H9 (cell line): Measurements from ENCODE around the gene GNA12. TPM values are rescaled to one million over a fixed set of nuclear protein-coding genes. Genes with fewer than 3 reads are reported as not detected.
A peak's percentile ranks its signal among the peaks of the same experiment; 100 is the strongest.

Experiments used
- DNase-seq: peaks from one replicate; pipeline ENCODE4 v3.0.0-alpha.2; 2017
- H2AFZ ChIP-seq: one replicate; pipeline ENCODE4 v1.6.1; 2013; ENCODE audit warnings: mild to moderate bottlenecking, low read length, control low read depth, moderate library complexity
- H2AK5ac ChIP-seq: 2 replicates; pipeline ENCODE4 v1.6.1; 2013; ENCODE audit warnings: low read length, control low read depth, mixed read lengths; ENCODE audit not compliant: insufficient read length
- H2BK120ac ChIP-seq: one replicate; pipeline ENCODE4 v1.6.1; 2013; ENCODE audit warnings: low read depth, mild to moderate bottlenecking, low read length, control low read depth, inconsistent platforms; ENCODE audit not compliant: poor library complexity, severe bottlenecking
- H2BK12ac ChIP-seq: 2 replicates; pipeline ENCODE4 v1.6.1; 2013; ENCODE audit warnings: low read length, control low read depth, mixed read lengths, low read depth; ENCODE audit not compliant: insufficient read length
- H2BK15ac ChIP-seq: 2 replicates; pipeline ENCODE4 v1.6.1; 2013; ENCODE audit warnings: low read depth, low read length, control low read depth
- H2BK20ac ChIP-seq: one replicate; pipeline ENCODE4 v1.6.1; 2013; ENCODE audit warnings: low read depth, mild to moderate bottlenecking, low read length, control low read depth, inconsistent platforms; ENCODE audit not compliant: poor library complexity, severe bottlenecking
- H2BK5ac ChIP-seq: 2 replicates; pipeline ENCODE4 v1.6.1; 2013; ENCODE audit warnings: low read length, control low read depth, mixed read lengths; ENCODE audit not compliant: insufficient read length
- H3K14ac ChIP-seq: 2 replicates; pipeline ENCODE4 v1.6.1; 2013; ENCODE audit warnings: low read length, control low read depth; ENCODE audit not compliant: insufficient read depth
- H3K18ac ChIP-seq: 2 replicates; pipeline ENCODE4 v1.6.1; 2013; ENCODE audit warnings: low read depth, mild to moderate bottlenecking, mixed read lengths, low read length, control low read depth; ENCODE audit not compliant: insufficient read length
- H3K23ac ChIP-seq: 2 replicates; pipeline ENCODE4 v1.6.1; 2013; ENCODE audit warnings: low read length, control low read depth, mixed read lengths, low read depth; ENCODE audit not compliant: insufficient read length
- H3K23me2 ChIP-seq: 2 replicates; pipeline ENCODE4 v1.6.1; 2013; ENCODE audit warnings: low read depth, mild to moderate bottlenecking, mixed read lengths, low read length, control low read depth; ENCODE audit not compliant: insufficient read length, poor library complexity, severe bottlenecking
- H3K27ac ChIP-seq: 2 replicates; pipeline ENCODE4 v1.5.1; 2013; ENCODE audit warnings: low read length, control low read depth, mixed read lengths, low read depth; ENCODE audit not compliant: insufficient read length
- H3K27me3 ChIP-seq: 2 replicates; pipeline ENCODE4 v1.6.1; 2013; ENCODE audit warnings: low read length, control low read depth, inconsistent platforms; ENCODE audit not compliant: insufficient read depth
- H3K4ac ChIP-seq: 2 replicates; pipeline ENCODE4 v1.6.1; 2013; ENCODE audit warnings: low read depth, mild to moderate bottlenecking, control low read depth, inconsistent platforms, low read length, moderate library complexity
- H3K4me1 ChIP-seq: 2 replicates; pipeline ENCODE4 v1.6.1; 2013; ENCODE audit warnings: low read length, control low read depth, inconsistent platforms; ENCODE audit not compliant: insufficient read depth
- H3K4me2 ChIP-seq: 2 replicates; pipeline ENCODE4 v1.6.1; 2013; ENCODE audit warnings: low read length, control low read depth, mixed read lengths; ENCODE audit not compliant: insufficient read length, insufficient read depth
- H3K56ac ChIP-seq: 2 replicates; pipeline ENCODE4 v1.6.1; 2013; ENCODE audit warnings: low read depth, mild to moderate bottlenecking, mixed read lengths, low read length, control low read depth; ENCODE audit not compliant: insufficient read length
- H3K79me1 ChIP-seq: 2 replicates; pipeline ENCODE4 v1.6.1; 2013; ENCODE audit warnings: low read depth, mild to moderate bottlenecking, moderate library complexity, low read length, control low read depth, inconsistent platforms; ENCODE audit not compliant: insufficient read depth, poor library complexity, severe bottlenecking
- H3K79me2 ChIP-seq: 2 replicates; pipeline ENCODE4 v1.6.1; 2013; ENCODE audit warnings: low read length, control low read depth, inconsistent platforms; ENCODE audit not compliant: insufficient read depth
- H3K9ac ChIP-seq: 2 replicates; pipeline ENCODE4 v1.6.1; 2013; ENCODE audit warnings: low read length, control low read depth, mixed read lengths; ENCODE audit not compliant: insufficient read length; ENCODE audit errors: extremely low read depth
- H3K9me3 ChIP-seq: one replicate; pipeline ENCODE4 v1.6.1; 2013; ENCODE audit warnings: low read depth, low read length, inconsistent platforms; ENCODE audit not compliant: control insufficient read depth
- H3T11ph ChIP-seq: one replicate; pipeline ENCODE4 v1.6.1; 2013; ENCODE audit warnings: mild to moderate bottlenecking, low read length, control low read depth, inconsistent platforms
- H4K20me1 ChIP-seq: one replicate; pipeline ENCODE4 v1.6.1; 2013; ENCODE audit not compliant: control insufficient read depth, insufficient read length, insufficient read depth
- H4K5ac ChIP-seq: 2 replicates; pipeline ENCODE4 v1.6.1; 2013; ENCODE audit warnings: low read depth, mild to moderate bottlenecking, mixed read lengths, low read length, control low read depth; ENCODE audit not compliant: insufficient read length
- H4K8ac ChIP-seq: replicated peaks from 2 replicates; pipeline ENCODE4 v1.6.1; 2013; ENCODE audit warnings: low read length, control low read depth, mixed read lengths, low read depth; ENCODE audit not compliant: insufficient read length
- H4K91ac ChIP-seq: 2 replicates; pipeline ENCODE4 v1.6.1; 2013; ENCODE audit warnings: low read depth, mild to moderate bottlenecking, moderate library complexity, mixed read lengths, low read length, control low read depth; ENCODE audit not compliant: insufficient read length
- H3K27ac Mint-ChIP-seq, 3 experiments: 2 replicates in 2 of 3; 3 replicates in 1 of 3; pipeline ENCODE4 v1.8.0; 2020 to 2021; ENCODE audit warnings: mixed read lengths in 3 of 3, mild to moderate bottlenecking in 1 of 3, moderate library complexity in 1 of 3
- H3K27me3 Mint-ChIP-seq: 2 replicates; pipeline ENCODE4 v1.8.0; 2021; ENCODE audit warnings: low read depth, mild to moderate bottlenecking, moderate library complexity, mixed read lengths
- H3K36me3 Mint-ChIP-seq, 3 experiments: 2 replicates in 2 of 3; 3 replicates in 1 of 3; pipeline ENCODE4 v1.8.0; 2020 to 2021; ENCODE audit warnings: low read depth in 3 of 3, mixed read lengths in 3 of 3; ENCODE audit not compliant: insufficient read depth in 1 of 3
- H3K4me1 Mint-ChIP-seq, 2 experiments: 2 replicates each; pipeline ENCODE4 v1.8.0; 2020; ENCODE audit warnings: mixed read lengths in 2 of 2
- H3K4me3 Mint-ChIP-seq, 2 experiments: 2 replicates in 1 of 2; 3 replicates in 1 of 2; pipeline ENCODE4 v1.8.0; 2020 to 2021; ENCODE audit warnings: mild to moderate bottlenecking in 2 of 2, mixed read lengths in 2 of 2, moderate library complexity in 1 of 2
- H3K9me3 Mint-ChIP-seq, 2 experiments: 2 replicates in 1 of 2; 3 replicates in 1 of 2; pipeline ENCODE4 v1.8.0; 2020; ENCODE audit warnings: mild to moderate bottlenecking in 2 of 2, mixed read lengths in 2 of 2, moderate library complexity in 1 of 2
- WGBS: extraction: QIAGEN DNeasy Blood & Tissue Kit; methylation state at CpG from one replicate; pipeline ENCODE4 v1.1.7; 2013; ENCODE audit warnings: missing lambda C conversion rate, low lambda C conversion rate, mixed read lengths; ENCODE audit not compliant: insufficient read length; ENCODE audit errors: extremely low coverage; 5-methylcytosine and 5-hydroxymethylcytosine counted together
- total RNA-seq: library from RNA; stranded (reverse); gene quantifications from 2 replicates; pipeline ENCODE4 v1.2.1, GENCODE V29; 2021
- TF ChIP-seq, protein P1 (sequence below): fragments of 200-600 bp; sonication (generic); conservative IDR thresholded peaks from 3 replicates; pipeline ENCODE4 v1.8.0; 2021; ENCODE audit warnings: antibody characterized with exemption, mild to moderate bottlenecking

GNA12 gene
- total RNA-seq, 1 experiment from 2014 or later: 60.2 TPM

DNA sequence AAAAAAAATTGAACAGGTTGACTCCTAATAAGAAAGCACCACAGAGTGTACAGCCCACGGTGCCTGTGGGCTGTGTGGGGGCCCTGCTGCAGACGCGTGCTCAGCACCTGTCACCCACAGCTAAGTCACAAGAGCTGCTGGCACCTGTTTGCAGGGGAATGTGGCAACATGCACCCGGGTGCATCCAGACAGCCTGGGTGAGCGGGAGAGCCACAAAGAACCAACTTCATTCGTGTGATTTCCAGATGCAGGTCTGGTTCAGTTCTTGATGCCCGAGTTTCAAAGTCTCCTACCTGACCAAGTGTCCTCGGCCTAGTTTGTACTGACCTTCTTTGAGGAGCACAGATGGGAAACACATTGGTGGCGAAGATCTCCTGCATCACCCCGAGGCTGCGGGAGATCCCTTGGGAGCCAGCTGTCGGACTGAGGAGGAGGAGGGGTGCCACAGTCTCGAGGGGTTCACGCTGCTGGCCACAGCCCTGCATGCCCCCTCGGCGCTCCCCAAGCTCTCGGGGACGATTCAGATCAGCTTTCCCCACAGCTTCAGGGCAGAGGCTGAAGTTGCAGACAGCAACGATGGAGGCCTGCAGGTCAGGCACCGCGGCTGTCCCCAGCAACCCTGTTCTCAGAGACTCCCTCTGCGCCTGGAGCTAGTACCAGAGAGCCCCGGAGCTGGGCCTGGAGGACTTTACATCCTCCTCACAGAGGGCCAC, 120.8 kb downstream of the GNA12 start:
- no peak overlapping the region for H3K9ac ChIP-seq
- no peak overlapping the region for H2AK5ac ChIP-seq
- Mint-ChIP-seq H3K9me3 (no peaks in the 10 kb centered on the region), H3K4me1 (peaks cover 2 to 10% of the 10 kb centered on the region in 2 experiments; a peak in 3 of 4 replicates), H3K27ac (peak overlapping the region in 1 of 3 experiments; percentile 80; a peak in 1 of 7 replicates), H3K4me3 (no peak overlapping the region), H3K27me3 (no peaks in the 10 kb centered on the region), H3K36me3 (peaks cover 22 to 44% (median 36%) of the 10 kb centered on the region in 3 experiments; a peak in 6 of 7 replicates)
- H3K79me1 ChIP-seq: no peaks in the 10 kb centered on the region
- no peak overlapping the region for H4K5ac ChIP-seq
- TF ChIP-seq, protein P1, sequence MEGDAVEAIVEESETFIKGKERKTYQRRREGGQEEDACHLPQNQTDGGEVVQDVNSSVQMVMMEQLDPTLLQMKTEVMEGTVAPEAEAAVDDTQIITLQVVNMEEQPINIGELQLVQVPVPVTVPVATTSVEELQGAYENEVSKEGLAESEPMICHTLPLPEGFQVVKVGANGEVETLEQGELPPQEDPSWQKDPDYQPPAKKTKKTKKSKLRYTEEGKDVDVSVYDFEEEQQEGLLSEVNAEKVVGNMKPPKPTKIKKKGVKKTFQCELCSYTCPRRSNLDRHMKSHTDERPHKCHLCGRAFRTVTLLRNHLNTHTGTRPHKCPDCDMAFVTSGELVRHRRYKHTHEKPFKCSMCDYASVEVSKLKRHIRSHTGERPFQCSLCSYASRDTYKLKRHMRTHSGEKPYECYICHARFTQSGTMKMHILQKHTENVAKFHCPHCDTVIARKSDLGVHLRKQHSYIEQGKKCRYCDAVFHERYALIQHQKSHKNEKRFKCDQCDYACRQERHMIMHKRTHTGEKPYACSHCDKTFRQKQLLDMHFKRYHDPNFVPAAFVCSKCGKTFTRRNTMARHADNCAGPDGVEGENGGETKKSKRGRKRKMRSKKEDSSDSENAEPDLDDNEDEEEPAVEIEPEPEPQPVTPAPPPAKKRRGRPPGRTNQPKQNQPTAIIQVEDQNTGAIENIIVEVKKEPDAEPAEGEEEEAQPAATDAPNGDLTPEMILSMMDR: no peak
- no peaks in the 10 kb centered on the region for H4K20me1 ChIP-seq
- H3T11ph ChIP-seq: no peak overlapping the region
- no peak overlapping the region for H2BK120ac ChIP-seq
- H3K79me2 ChIP-seq: no peaks in the 10 kb centered on the region
- no peak overlapping the region for H3K4ac ChIP-seq
- no peak overlapping the region for H3K4me2 ChIP-seq
- H3K23me2 ChIP-seq: no peaks in the 10 kb centered on the region
- no peak overlapping the region for H3K18ac ChIP-seq
- no peak overlapping the region for H4K91ac ChIP-seq
- H3K4me1 ChIP-seq: no peaks in the 10 kb centered on the region
- H4K8ac ChIP-seq: no peak overlapping the region
- H2BK15ac ChIP-seq: no peak overlapping the region
- no peak overlapping the region for H2BK5ac ChIP-seq
- no CpG with 5 or more reads among the region's 23 CpGs for WGBS
- H3K9me3 ChIP-seq: no peaks in the 10 kb centered on the region
- no peak overlapping the region for H2BK20ac ChIP-seq
- no peaks in the 10 kb centered on the region for H3K27me3 ChIP-seq
- no peak for DNase-seq
- H3K23ac ChIP-seq: no peak overlapping the region
- no peak overlapping the region for H3K56ac ChIP-seq
- H3K14ac ChIP-seq: no peak overlapping the region
- no peak overlapping the region for H3K27ac ChIP-seq
- H2BK12ac ChIP-seq: no peak overlapping the region
- no peak overlapping the region for H2AFZ ChIP-seq
